Duodenal mucosa (tissue), 2 donors: ENCODE measurements around the gene TOMM22.
A peak's percentile ranks its signal among the peaks of the same experiment; 100 is the strongest.

Experiments
- H3K27ac ChIP-seq: one replicate; pipeline ENCODE4 v1.7.0; 2013; ENCODE audit warnings: low read depth, low read length
- H3K27me3 ChIP-seq, 2 donors: one replicate each; pipeline ENCODE4 v1.7.0; 2013; ENCODE audit warnings: low read length in 2 of 2, control low read depth in 1 of 2; ENCODE audit not compliant: insufficient read depth in 2 of 2, control insufficient read depth in 1 of 2
- H3K36me3 ChIP-seq, 2 donors: one replicate each; pipeline ENCODE4 v1.7.0; 2013; ENCODE audit warnings: low read length in 2 of 2, control low read depth in 1 of 2; ENCODE audit not compliant: insufficient read depth in 2 of 2, control insufficient read depth in 1 of 2
- H3K4me1 ChIP-seq, 2 donors: one replicate each; pipeline ENCODE4 v1.7.0; 2013; ENCODE audit warnings: low read length in 2 of 2, control low read depth in 1 of 2; ENCODE audit not compliant: insufficient read depth in 2 of 2, control insufficient read depth in 1 of 2
- H3K4me3 ChIP-seq, 2 donors: one replicate each; pipeline ENCODE4 v1.7.0; 2013; ENCODE audit warnings: low read length in 2 of 2, low read depth in 1 of 2
- H3K9ac ChIP-seq, 2 donors: one replicate each; pipeline ENCODE4 v1.7.0; 2013; ENCODE audit warnings: low read length in 2 of 2, low read depth in 1 of 2
- H3K9me3 ChIP-seq, 2 donors: one replicate each; pipeline ENCODE4 v1.7.0; 2013; ENCODE audit warnings: low read length in 2 of 2, control low read depth in 1 of 2; ENCODE audit not compliant: control insufficient read depth in 1 of 2

TOMM22 gene

DNA sequence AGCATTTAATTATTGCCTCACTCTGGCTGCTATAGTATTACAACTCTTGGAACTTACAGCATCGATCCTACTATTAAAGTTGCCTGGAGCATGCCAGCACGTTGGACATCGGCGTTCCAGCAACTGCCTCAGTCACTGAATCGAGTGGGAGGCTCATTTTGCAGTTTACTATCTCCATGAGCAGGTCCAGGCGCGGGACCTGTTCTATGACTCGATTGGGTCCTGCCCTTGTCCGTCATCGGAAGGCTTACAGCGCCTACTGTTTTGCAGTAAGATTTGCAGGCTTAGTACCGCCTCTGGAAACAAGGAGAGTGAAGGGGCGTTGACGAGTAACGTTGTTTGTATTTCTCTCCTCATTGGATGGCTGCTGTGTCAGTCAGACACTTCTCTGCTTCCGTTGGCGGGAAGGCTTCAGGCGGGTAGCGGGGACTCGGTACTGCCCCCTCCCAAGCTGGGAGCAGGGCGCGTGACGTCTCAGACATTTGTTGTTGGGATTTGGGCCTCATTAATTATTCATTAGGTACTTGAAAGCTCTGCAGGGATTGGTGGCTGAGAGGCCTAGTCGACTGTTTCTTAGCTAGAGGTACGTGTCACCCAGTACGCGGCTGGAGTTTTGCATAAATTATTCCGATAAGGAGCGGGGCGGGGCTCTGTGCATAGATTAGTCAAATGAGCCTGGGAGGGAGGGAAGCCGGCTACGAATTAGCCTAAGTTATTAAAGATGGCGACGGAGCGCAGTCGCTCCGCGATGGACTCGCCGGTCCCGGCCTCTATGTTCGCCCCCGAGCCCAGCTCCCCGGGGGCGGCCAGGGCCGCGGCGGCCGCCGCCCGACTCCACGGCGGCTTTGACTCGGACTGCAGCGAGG is 23.7 kb downstream of the TOMM22 start, which contains the start of gene GTPBP1:
GTPBP1 (plus strand) TSS at position 710 of the 866 bp plus-strand sequence; CDS start at position 722, 12 bp downstream.
- peaks cover 0 to 11% of the 10 kb centered on the region in 2 donors for H3K36me3 ChIP-seq

DNA sequence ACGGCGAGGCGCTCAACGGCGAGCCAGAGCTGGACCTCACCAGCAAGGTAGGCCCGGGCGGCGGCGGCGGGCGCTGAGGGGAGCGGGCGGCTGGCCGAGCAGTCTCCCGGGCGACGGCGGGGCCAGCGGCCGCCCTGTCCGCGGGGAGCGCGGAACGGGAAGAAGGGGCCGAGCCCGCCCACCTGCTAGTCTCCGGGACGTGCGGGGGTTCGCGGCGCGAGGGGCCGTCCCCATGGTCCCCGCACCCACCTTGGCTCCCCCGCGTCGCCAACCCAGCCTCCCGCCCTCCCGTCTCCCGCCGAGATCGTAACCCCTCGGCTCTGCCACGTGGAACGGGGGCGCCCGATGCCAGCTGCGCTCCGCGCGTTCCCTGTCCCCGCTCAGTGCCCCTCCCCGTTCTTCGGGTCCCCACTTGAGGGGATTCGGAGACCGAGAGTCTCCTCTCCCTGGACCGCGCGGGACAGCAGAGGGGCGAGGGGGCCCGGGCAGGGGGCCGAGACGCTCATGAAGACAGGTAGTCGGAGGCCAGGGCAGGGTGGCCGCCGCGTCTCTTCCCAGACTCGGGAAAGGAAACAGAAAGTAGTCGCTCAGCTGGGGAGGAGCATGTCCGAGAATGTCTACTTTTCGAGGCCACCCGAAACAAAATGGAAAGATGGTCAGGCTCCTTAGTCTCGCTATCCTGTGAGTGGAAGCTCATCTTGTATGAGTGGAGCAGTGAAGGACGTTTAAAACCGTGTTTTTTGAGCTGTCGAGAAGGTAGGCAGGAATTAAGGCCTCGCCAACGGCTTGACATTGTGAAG is 24.5 kb downstream of the TOMM22 start:
- peak overlapping the region; percentile 95 for H3K27ac ChIP-seq
- H3K4me3 ChIP-seq, result peak overlapping the region; percentile 89 to 90
- H3K27me3 ChIP-seq, result no peaks in the 10 kb centered on the region
- peak overlapping the region; percentile 78 to 99 for H3K9ac ChIP-seq
- peaks cover 39 to 41% of the 10 kb centered on the region in 2 donors for H3K4me1 ChIP-seq
- H3K36me3 ChIP-seq, result peaks cover 0 to 15% of the 10 kb centered on the region in 2 donors
- no peaks in the 10 kb centered on the region for H3K9me3 ChIP-seq

More for the DNA sequence above, 23.7 kb downstream of the TOMM22 start, which contains the start of gene GTPBP1:
- Histone ChIP-seq H3K27ac (peak within 1 kb of the TSS; percentile 95), H3K27me3 (no peaks in the 10 kb centered on the region), H3K4me3 (peak within 1 kb of the TSS; percentile 89 to 90), H3K9me3 (no peaks in the 10 kb centered on the region), H3K4me1 (peaks cover 39 to 42% of the 10 kb centered on the region in 2 donors), H3K9ac (peak within 1 kb of the TSS; percentile 78 to 99)

DNA sequence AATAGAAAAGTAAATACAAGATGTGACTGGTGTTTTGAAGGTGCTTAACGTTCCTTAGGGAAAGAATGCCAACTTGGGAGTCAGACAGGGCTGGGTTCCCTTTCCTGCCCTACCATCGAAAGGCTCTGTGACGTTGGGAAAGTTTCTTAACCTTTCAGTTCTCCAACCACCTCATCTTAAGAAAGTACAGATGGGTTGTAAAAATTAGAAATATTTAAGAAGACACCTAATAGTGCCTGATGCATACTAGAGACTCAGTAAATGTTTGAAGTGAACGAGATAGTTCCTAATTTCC is 25.1 kb downstream of the TOMM22 start:
- Histone ChIP-seq H3K4me3 (peak overlapping the region; percentile 89 to 90), H3K36me3 (peaks cover 0 to 15% of the 10 kb centered on the region in 2 donors), H3K9me3 (no peaks in the 10 kb centered on the region), H3K9ac (peak overlapping the region; percentile 78 to 99), H3K4me1 (peaks cover 35 to 37% of the 10 kb centered on the region in 2 donors), H3K27me3 (no peaks in the 10 kb centered on the region), H3K27ac (peak overlapping the region; percentile 95)

DNA sequence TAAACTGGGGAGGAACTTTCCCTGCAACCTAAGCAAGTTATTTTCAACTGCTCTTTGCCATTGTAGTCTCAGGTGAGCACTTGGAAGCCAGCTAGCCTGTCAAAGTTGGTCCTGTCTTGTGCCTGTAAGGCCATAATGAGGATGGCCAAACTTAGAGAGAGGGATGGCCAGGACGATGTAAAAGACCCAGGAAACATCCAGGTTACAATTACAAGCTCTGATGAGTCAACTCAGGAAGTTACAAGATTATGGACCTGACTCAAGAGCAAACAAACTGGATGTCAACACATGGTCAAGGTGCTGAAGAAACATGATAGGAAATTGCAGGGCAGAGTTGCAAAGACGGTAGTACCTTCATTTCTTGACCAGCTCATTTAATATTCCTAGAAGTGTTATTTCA is 25.6 kb downstream of the TOMM22 start:
- Histone ChIP-seq H3K27ac (peak overlapping the region; percentile 95), H3K4me3 (peak overlapping the region; percentile 89 to 90), H3K36me3 (peaks cover 0 to 15% of the 10 kb centered on the region in 2 donors), H3K4me1 (peaks cover 35 to 37% of the 10 kb centered on the region in 2 donors), H3K9ac (peak overlapping the region; percentile 78 to 99), H3K27me3 (no peaks in the 10 kb centered on the region), H3K9me3 (no peaks in the 10 kb centered on the region)

DNA sequence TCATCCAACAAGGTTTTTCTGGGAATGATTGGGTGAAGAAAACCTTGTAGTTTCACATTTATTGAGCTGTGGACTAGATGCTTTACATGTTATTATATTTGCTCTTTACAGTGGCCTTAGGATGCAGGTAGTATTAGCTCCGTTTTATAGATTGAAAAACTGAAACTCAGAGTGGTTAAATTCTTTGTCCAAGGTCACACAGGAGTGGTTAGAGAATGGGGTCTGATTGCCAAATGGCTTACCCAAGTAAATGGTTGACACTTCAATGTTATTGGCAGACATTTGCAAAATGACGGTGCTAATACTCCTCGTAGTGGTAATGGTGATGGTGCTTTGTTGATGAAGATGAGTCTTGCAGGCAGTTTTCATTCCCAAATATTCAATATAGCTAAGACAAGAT is 26.2 kb downstream of the TOMM22 start:
- H3K36me3 ChIP-seq, result peaks cover 0 to 20% of the 10 kb centered on the region in 2 donors
- no peaks in the 10 kb centered on the region for H3K9me3 ChIP-seq
- no peak overlapping the region for H3K9ac ChIP-seq
- H3K27me3 ChIP-seq, result no peaks in the 10 kb centered on the region
- H3K27ac ChIP-seq, result no peak overlapping the region
- peaks cover 35 to 37% of the 10 kb centered on the region in 2 donors for H3K4me1 ChIP-seq
- peak overlapping the region; percentile 89 to 90 for H3K4me3 ChIP-seq

DNA sequence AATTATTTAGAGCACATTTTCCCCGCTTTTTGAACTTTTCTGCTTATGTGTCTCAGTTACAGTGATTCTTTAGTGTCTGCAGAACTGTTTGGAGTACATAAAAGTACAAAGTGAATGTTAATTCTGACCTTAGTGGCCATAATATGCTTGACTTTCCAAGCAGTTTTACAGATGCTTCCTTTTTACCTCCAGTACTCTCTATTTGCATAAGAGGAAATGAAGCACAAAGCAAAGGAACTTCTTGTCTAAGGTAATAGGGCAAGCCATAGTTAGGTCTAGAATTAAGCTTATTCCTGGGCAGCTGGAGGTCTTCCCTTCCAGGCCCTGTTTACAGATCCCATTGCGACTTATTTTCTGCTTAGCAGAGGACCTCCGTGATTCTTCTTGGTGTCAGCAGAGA is 27.5 kb downstream of the TOMM22 start:
- Histone ChIP-seq H3K9me3 (no peaks in the 10 kb centered on the region), H3K27me3 (no peaks in the 10 kb centered on the region), H3K36me3 (peaks cover 0 to 22% of the 10 kb centered on the region in 2 donors), H3K4me1 (peaks cover 37 to 40% of the 10 kb centered on the region in 2 donors), H3K4me3 (no peak overlapping the region), H3K27ac (no peak overlapping the region), H3K9ac (no peak overlapping the region)

DNA sequence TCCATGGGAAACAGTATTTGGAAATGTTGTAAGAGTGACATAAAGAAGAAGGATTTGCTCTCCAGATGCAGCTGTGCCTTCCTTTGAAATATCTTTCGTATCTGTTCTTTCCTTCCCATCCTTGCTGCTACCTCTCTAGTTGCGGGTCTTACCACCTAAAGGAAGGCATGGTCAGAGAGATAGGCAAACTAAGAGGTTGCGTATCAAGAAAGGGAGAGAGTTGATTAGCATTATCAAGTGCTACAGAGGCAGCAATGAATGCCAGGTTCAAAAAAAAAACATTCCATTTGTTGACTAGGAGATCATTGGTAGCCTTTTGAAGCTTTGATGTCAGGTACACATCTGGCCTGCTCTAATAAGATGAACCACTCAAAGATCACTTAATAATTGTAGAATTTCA is 28.6 kb downstream of the TOMM22 start:
- Histone ChIP-seq H3K4me1 (peaks cover 32% of the 10 kb centered on the region in 2 donors), H3K27me3 (no peaks in the 10 kb centered on the region), H3K4me3 (no peak overlapping the region), H3K36me3 (peaks cover 0 to 27% of the 10 kb centered on the region in 2 donors), H3K9ac (no peak overlapping the region), H3K9me3 (no peaks in the 10 kb centered on the region), H3K27ac (no peak overlapping the region)

DNA sequence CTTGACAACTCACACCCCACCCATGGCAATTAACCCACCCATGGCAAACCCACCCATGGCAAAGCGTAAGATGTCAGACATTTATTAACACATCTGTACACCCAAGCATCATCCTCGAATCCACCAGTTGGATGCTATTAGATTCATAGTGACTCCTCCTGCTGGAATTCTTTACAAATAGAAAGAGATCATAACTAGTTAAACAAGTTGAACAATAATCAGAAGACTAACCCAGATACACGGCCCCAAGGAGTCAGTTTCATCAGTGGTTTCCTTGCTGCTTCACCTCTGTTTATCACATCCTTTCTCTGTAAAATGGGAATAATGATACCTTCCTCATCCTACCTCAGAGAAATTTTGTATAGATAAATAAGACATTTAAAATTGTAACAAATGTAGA is 29.1 kb downstream of the TOMM22 start:
- Histone ChIP-seq H3K9ac (no peak overlapping the region), H3K4me3 (no peak overlapping the region), H3K9me3 (no peaks in the 10 kb centered on the region), H3K4me1 (peaks cover 32 to 34% of the 10 kb centered on the region in 2 donors), H3K27ac (no peak overlapping the region), H3K36me3 (peaks cover 0 to 32% of the 10 kb centered on the region in 2 donors), H3K27me3 (no peaks in the 10 kb centered on the region)

DNA sequence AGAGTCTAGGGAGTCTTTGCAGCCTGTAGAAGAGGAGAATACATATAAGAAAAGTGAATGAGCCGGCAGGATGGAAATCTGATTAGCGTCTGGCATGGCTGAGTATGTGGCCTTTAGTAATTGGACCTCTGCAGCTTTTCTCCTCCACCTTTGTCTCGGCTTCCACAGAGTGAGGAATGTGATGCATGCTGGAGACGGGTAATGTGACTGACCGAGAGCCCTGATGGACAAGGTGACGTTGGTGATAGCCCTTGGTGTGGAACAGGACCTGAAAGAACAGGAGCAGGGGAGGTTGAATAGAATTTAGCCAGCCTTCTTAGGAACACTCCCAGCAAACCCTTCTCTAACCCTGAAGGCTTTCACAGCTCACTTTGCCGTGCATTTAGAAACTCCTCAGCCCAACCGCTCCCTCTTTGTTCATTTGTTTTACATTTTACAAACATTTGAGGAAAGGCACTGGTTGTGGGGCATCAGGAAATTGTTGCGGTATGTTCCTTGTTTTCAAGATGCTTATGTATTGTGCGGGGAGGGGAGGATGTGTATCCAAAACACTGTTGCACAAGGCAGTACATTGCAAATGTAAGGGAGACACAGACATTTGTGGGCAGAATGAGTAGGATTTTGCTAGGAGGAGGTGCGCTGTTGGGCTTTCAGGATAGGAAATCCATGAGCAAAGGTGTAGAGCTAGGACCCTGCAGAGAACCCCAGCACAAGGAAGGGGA is 30.9 kb downstream of the TOMM22 start:
- Histone ChIP-seq H3K27ac (no peak overlapping the region), H3K4me3 (no peak overlapping the region), H3K9ac (no peak overlapping the region), H3K27me3 (no peaks in the 10 kb centered on the region), H3K9me3 (no peaks in the 10 kb centered on the region), H3K4me1 (peaks cover 23 to 25% of the 10 kb centered on the region in 2 donors), H3K36me3 (peaks cover 10 to 50% of the 10 kb centered on the region in 2 donors)
